GM18505 (cell line): ENCODE results near the gene TNXB.
"Not testable (repeated sequence)": the region's sequence is repeated elsewhere in the genome, so short reads cannot be mapped to it uniquely, and the experiment has no call there.

Experiments used
- ATAC-seq: cut with Tn5 transposase; IDR thresholded peaks from one replicate; pipeline ENCODE4 v1.9.1; 2021; ENCODE audit not compliant: unreplicated experiment
- POLR2A ChIP-seq: IDR thresholded peaks from 4 replicates; pipeline ENCODE4 v1.6.1; 2011; ENCODE audit warnings: borderline replicate concordance; ENCODE audit not compliant: insufficient read depth, insufficient read length; ENCODE audit errors: extremely low read depth

TNXB gene

GRCh38 chr6:32149932-32150870, 41.1 kb upstream of the TNXB start:
- ATAC-seq: no peak
- no peak for TF ChIP-seq POLR2A

GRCh38 chr6:32149092-32149755, 40.1 kb upstream of the TNXB start:
- no peak for TF ChIP-seq POLR2A
- ATAC-seq: no peak

GRCh38 chr6:32148289-32149091, 39.4 kb upstream of the TNXB start:
- no peak for TF ChIP-seq POLR2A
- no peak for ATAC-seq

DNA sequence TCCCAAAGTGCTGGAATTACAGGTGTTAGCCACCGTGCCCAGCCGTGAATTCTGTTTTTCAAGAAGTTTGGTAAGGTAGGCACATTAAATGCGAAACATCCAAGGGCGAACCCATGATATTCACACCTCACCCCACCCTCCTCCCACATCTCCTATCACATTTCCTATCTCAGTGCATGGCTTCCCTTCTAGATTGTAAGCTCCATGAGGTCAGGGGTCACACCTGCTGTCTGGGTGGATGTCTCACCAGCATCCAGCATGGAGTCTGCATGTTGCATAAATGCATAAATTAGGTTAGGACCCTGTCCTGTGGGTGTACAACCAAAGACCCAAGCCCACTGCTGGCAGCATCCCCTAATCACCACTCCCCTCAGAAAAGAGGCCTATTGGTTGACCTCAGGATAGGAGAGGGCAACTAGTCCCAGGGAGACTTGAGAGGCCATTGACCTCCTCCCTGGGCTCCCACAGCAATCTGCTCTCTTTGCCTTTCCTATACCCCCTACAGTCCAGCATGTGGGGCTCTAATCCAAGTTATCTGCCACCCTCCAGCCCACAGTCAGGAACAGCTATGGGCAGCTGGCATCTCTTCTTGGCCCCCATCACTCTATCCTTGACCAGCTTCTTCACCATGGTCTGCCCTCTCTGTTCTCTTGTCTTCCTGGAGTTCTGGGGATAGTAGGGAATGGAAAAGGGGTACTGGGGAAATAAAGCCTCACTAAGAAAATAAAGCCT, 38.4 kb upstream of the TNXB start:
- no peak for ATAC-seq

DNA sequence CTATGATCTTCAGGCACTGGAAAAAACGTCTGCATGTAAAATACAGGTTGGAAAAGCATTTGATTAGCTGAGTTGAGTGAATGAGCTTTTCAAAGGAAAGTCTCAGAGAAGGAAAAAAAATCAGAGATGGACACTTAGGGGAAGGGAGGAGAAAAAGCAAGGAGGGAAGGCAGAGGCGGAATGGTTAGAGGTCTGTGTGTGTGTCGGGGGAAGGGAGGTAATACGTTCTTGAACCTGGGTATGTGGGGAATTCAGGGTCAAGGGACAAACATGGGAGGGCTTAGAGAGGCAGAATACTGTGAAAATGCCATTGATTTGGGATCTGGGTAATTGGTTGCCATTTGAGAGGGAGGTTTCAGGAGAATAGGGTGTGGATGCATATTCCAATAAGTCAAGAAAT, 37.5 kb upstream of the TNXB start:
- no peak for ATAC-seq

More for the DNA sequence above, 38.4 kb upstream of the TNXB start:
- TF ChIP-seq POLR2A: no peak

GRCh38 chr6:32146287-32146686, 37.1 kb upstream of the TNXB start:
- no peak for TF ChIP-seq POLR2A
- ATAC-seq: no peak

More for the DNA sequence above, 37.5 kb upstream of the TNXB start:
- TF ChIP-seq POLR2A: no peak

DNA sequence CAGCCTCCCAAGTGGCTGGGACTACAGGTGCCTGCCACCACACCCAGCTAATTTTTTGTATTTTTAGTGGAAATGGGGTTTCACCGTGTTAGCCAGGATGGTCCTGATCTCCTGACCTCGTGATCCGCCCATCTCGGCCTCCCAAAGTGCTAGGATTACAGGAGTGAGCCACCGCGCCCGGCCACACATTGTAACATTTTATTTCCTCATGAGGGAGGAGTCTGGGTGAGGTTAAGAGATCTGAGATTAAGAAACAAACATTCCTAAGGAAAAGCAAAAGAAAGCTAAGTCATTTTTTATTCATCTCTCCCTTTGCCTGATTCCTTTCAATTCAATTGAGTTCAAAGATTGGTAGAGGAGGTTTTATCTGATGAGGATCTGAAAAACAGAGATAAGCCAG, 35.1 kb upstream of the TNXB start:
- not testable (repeated sequence) for ATAC-seq

DNA sequence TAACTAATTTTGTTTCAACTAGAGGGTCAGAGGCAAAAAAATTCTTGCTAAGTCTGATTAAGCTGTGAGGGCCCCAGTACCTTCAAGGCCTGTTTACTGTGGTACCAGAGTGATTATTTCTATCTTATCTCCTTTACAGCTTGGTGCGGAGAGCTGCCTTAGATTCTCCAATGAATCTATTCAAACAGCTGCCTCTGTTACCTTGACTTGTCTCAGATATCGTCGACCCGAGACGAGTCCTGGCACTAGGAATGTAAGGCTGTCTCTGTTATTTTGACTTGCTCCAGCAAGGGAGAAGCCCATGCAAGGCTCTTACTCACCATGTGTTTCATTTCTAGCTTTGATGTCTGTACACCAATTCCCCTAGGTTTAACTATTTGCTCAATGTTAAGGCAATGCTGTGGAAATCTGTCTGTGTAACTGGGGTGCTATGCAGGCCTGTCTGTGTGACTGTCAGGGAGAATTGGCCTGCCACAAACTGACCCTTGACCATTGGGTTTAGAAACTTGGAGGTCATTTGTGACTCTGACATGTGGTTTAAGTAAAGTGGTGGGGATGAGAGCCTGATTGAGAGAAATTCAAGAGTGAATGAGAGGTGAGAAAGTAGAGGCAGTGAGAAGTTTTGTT, 31.4 kb upstream of the TNXB start:
- ATAC-seq: no peak
- no peak for TF ChIP-seq POLR2A

DNA sequence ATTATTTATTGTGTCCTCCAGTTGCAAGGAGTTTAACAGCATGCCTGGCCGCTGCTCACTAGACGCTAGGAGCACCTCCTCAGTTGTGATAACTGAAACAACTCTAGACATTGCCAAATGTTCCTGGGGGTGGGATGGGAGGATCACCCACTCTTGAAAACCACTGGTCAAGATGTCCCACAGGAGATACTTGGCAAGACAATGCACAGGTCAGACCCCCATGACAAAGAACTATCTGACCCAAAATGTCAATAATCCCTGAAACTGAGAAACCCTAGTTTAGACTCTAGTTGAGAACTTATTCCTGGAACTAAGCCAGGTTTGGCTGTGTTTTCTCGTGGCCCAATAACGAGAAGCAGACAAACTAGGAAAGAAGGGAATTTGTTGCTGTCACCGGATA, 30.5 kb upstream of the TNXB start:
- TF ChIP-seq POLR2A: no peak
- no peak for ATAC-seq

DNA sequence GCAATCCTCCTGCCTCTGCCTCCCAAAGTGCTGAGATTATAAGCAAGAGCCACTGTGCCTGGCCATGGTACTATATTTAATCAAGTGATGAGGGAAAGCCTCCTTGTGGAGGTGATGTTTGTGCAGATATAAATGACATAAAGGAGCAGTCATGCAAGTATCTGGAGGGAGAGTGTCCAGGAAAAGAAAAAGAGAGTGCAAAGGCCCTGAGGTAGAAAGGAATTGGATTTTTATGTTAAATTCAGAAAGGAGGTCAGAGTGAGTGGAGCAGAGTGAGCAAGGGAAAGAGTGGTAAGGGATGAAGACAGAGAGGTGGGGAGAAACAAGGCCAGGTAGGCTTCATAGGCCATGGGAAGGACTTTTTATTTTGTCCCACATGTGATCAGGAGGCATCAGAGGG, 28.3 kb upstream of the TNXB start:
- no peak for TF ChIP-seq POLR2A
- ATAC-seq: no peak

DNA sequence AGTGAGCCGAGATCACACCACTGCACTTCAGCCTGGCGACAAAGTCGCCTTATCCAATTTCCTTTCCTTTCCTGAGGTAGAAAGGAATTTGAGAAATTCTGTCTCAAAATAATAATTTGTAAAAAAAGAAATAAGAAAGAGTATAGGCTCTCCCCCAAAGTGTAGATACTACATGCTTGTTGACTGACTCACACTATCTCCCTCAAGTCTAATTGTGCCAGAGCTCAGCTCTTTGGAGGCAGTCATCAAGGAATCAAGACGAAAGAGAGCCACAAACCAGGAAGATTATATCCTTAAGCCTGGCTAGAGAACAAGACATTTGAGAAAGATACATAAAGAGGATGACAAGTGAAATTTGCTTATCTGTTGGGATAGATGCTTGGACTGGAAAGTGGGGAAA, 24.6 kb upstream of the TNXB start:
- TF ChIP-seq POLR2A: no peak
- ATAC-seq: no peak

DNA sequence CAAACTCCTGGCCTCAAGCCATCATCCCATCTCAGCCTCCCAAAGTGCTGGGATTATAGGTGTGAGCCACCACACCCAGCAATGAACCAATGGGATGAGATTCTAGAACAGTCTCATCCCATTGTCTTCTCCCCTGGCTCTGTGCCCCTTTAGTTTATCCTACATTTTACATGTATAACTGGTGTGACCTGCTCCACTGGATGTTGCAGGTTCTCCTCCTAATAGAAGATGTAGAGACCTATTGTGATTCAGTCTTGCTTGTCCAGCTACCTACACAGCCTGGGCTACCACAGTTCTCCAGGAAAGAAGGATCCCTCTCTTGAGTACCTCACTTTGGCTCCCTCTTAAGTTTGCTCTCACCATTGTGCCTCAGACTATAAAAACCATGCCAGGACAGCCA, 23.0 kb upstream of the TNXB start:
- ATAC-seq: no peak
- no peak for TF ChIP-seq POLR2A
